KOPT-K1 (cell line): ENCODE data around the gene PPP3CA.
"Not testable (repeated sequence)": the region's sequence is repeated elsewhere in the genome, so short reads cannot be mapped to it uniquely, and the experiment has no call there.

Source experiments
- H3K27ac ChIP-seq: fragments of 200-600 bp; sonication (generic); 2 replicates; pipeline ENCODE4 v1.5.1; 2016; ENCODE audit warnings: antibody characterized with exemption, mild to moderate bottlenecking, low read depth, low read length; ENCODE audit not compliant: poor library complexity, severe bottlenecking
- H3K36me3 ChIP-seq: fragments of 200-600 bp; sonication (generic); 2 replicates; pipeline ENCODE4 v1.5.1; 2017; ENCODE audit warnings: antibody characterized with exemption, mild to moderate bottlenecking, low read length, moderate library complexity; ENCODE audit not compliant: insufficient read depth
- H3K9me3 ChIP-seq: fragments of 200-600 bp; sonication (generic); 2 replicates; pipeline ENCODE4 v1.5.1; 2017; ENCODE audit warnings: antibody characterized with exemption, low read length, mild to moderate bottlenecking; ENCODE audit not compliant: insufficient read depth, poor library complexity, severe bottlenecking

PPP3CA gene

DNA sequence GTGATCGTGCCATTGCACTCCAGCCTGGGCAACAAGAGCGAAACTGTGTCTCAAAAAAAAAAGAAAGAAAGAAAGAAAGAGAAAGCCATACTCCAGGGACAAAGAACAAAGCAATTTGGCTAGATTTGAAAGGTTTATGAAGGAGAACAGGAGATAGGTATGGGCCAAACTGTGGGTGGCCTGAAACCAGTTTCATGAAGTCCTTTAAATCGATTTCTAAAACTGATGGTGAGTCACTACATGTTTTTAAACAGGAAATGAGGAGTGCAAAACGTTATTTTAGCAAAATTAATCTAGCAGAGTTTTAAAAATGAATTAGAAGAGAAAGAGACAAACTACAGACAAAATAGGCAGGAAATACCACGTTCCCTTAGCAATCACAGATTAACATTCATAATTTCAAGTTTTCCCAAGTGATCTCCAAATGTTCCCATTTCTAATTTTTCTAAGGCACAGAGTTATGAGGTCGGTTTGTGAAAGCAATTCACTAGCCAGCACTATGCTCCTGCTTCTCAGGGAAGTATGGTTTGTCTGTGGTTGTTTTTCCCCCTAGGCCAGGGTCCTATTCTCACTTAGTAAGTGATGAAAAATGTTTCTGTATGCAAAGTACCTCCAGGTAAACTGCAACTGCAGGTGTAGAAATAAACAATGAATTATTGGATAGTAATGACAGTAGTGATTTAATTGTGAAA is 190.6 kb downstream of the PPP3CA start:
- Histone ChIP-seq H3K36me3 (no peaks in the 10 kb centered on the region), H3K9me3 (no peaks in the 10 kb centered on the region), H3K27ac (no peak overlapping the region)

DNA sequence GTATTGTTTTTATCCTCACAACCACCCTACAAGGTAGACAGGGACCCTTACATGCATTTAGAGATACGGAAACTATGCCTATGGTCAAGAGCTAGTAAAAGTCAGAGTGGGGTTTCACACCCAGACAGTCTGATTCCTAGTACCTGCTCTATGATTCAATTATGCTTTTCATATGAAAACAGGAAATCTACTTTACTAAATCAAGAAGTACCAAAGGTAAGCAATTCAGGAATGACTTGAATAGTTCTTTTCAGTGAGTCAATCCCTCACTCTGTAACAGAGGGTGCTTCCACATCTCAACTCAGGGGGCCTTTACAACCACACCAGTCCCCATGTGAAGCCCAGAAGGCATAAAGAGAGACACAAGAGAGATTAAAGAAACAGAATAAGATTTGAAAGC is 191.4 kb downstream of the PPP3CA start:
- Histone ChIP-seq H3K9me3 (no peaks in the 10 kb centered on the region), H3K27ac (no peak overlapping the region)

DNA sequence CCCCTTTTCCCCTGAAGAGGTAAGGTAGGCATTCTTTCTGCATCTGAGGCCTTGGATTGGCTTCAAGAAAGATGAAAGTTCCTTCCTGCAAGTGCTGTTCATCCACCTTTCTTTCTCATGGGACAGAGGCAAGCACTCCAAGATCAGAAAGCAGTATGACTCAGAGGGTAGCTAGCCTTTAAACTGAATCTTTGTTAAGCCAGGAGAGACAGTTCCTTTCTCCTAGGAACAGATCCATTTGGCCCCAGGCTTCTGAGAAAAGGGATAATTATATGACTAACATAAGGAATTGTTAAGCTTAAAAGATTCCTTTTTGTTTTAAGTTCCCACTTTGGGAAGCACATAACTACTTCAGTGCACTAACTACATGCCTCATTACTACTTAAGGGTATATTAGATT is 192.0 kb downstream of the PPP3CA start:
- Histone ChIP-seq H3K36me3 (no peaks in the 10 kb centered on the region), H3K27ac (no peak overlapping the region), H3K9me3 (no peaks in the 10 kb centered on the region)

More for the DNA sequence above, 191.4 kb downstream of the PPP3CA start:
- H3K36me3 ChIP-seq = no peaks in the 10 kb centered on the region

DNA sequence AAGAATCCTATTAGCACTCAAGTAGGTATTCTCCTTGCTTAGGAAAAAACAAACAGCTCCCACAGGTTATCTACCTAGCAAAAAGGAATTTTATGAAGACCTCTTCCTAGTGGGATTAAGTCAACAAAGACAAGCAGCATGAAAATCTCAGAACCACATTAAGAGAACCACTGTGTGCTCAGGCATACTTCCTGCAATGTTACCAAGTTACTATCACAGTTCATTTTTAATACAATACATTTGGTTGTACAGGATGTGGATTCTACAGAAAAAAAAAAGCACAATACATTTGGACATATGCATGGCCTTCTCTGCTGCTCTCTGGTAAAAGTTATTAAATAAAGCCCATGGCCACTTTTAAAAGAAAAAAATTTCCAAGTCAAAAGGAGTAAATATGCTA is 193.7 kb downstream of the PPP3CA start:
- Histone ChIP-seq H3K27ac (no peak overlapping the region), H3K36me3 (no peaks in the 10 kb centered on the region)

DNA sequence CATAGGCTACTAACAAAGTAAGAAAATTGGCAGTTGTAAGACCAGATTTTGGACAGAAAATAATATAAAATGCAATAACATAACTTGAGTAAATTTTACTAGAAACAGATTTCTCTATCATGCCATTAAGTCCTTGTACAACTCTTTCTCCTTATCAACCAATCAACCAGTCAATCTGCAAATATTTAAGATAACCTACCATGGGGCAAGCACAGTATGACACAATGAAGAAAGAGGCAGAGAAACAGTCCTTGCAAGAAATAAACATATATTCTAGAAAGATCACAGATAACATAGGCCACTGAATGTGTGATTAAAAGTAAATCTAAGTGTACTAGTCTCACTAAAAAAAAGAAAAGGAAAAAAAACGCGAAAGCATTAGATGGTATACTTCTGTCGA is 194.8 kb downstream of the PPP3CA start:
- no peak overlapping the region for H3K27ac ChIP-seq
- no peaks in the 10 kb centered on the region for H3K36me3 ChIP-seq
- H3K9me3 ChIP-seq = no peaks in the 10 kb centered on the region

More for the DNA sequence above, 193.7 kb downstream of the PPP3CA start:
- H3K9me3 ChIP-seq = no peaks in the 10 kb centered on the region

DNA sequence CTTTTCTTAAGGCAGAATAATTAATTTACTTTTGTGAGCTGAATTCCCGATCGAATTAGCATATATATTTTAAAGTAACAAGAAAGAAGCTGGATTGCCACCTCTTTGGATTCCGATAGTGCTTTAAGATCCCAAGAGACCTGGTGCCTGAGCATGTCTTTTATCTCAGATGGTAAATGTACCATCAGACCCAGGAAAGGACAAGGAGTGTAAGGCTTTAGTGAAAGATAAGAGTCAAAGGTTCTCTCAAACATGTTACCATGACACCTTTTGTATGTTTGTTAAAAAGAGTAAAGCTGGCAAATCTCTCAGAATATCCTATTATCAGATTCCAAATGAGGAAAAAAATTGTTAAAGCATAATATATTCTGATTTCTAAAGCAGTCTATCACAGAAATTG is 198.8 kb downstream of the PPP3CA start:
- H3K27ac ChIP-seq = no peak overlapping the region
- H3K9me3 ChIP-seq = no peaks in the 10 kb centered on the region
- no peaks in the 10 kb centered on the region for H3K36me3 ChIP-seq

DNA sequence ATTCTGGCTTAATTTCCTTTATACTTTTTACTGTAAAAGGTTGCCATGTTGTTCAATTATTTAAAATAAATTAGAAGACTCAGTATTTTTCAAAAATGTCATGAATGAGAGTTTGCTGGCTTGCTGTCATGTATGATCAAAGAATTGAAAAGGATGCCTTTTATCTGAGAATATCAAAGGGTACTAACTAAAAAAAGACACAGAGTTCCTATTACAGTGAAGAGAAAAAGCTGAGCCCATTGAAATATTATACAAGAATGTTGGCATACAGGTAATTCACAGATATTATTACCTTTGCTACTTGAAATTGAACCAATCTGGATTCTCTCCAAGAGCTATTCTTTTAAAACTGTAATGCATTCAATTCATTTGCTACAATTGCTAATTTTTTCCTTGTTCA is 200.0 kb downstream of the PPP3CA start:
- H3K27ac ChIP-seq = no peak overlapping the region
- no peaks in the 10 kb centered on the region for H3K36me3 ChIP-seq
- H3K9me3 ChIP-seq = no peaks in the 10 kb centered on the region

DNA sequence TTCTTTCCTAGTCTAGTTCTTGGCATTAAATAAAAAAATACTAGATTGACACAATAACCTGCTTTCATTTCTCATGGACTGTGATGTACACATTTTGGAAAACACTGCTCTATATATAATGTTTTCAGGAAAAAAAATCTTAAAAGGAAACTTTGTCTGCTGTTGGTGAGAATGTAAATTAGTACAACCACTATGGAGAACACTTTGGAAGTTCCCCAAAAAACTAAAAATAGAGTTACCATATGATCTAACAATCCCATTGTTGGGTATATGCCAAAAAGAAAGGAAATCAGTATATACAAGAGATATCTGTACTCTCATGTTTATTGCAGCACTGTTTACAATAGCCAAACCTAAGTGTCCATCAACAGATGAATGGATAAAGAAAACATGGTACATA is 202.3 kb downstream of the PPP3CA start:
- no peak overlapping the region for H3K27ac ChIP-seq
- H3K36me3 ChIP-seq = no peaks in the 10 kb centered on the region
- H3K9me3 ChIP-seq = no peaks in the 10 kb centered on the region

DNA sequence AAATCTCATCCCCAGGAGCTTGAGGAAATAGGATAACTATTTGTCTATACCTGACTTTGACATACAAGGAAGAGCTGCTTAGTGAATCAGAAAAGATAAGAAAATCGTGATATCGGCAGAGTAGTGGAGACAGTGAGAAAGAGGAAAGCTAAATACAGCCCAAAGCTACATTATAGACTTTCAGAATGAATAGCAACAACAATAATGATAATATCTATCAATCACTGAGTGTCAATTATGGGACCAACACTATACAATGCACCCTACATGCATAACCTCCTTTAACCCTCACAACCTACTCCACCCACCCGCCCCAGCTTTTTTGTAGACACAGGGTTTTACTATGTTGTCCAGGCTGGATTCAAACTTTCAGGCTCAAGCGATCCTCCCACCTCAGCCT is 205.1 kb downstream of the PPP3CA start:
- Histone ChIP-seq H3K27ac (no peak overlapping the region), H3K9me3 (no peaks in the 10 kb centered on the region), H3K36me3 (no peaks in the 10 kb centered on the region)

DNA sequence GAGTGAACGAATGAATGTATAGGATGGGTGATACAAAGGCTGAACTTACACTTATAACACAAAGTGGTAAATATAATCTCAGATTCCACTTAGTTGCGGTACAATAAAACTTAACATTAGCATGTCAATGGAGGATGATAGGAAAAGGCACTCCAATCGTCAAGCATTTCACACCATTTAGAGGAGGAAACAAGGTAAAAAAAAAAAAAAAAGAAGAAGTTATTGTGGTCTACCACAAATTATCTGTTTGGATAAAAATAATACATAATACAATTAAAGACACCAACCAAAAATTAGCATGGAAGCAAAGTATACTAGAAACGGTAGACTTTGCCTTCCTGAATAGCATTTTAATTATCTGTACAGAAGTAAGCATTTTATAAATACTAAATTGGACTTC is 205.5 kb downstream of the PPP3CA start:
- H3K27ac ChIP-seq = no peak overlapping the region
- H3K9me3 ChIP-seq = no peaks in the 10 kb centered on the region
- H3K36me3 ChIP-seq = no peaks in the 10 kb centered on the region

DNA sequence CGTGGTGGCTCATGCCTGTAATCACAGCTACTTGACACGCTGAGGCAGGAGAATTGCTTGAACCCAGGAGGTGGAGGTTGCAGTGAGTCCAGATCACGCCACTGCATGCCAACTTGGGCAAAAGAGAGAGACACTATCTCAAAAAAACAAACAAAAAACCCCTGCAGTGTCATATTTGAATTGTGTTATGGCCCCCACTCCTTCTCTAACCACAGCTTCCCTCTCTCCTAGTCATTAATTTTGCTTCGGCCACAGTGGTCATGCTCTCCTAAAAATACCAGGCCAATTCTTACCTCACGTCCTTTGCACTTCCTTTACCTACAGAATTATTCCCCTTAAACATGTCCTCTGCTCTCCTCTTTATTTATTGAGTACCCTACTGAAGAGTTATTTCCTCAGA is 206.1 kb downstream of the PPP3CA start:
- no peak overlapping the region for H3K27ac ChIP-seq
- H3K9me3 ChIP-seq = no peaks in the 10 kb centered on the region
- H3K36me3 ChIP-seq = no peaks in the 10 kb centered on the region

DNA sequence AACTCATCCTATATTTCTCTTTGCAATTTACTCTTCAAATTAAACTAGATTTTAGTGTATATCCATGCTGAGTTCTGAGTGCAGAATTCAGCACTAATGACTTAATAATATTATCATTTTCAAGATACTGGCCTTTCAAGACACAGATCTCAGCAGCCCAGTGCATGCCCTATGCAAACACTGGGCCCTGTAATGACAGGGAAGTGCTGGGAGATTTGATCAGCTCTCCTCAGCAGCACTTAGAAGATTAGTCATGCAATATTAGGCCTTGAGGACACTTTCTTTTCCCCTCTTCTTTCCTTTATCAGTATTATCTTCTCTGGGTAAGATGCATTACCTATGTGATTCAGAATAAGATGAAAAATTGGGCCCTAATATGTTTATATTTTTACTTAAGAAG is 207.1 kb downstream of the PPP3CA start:
- Histone ChIP-seq H3K36me3 (no peaks in the 10 kb centered on the region), H3K27ac (no peak overlapping the region), H3K9me3 (no peaks in the 10 kb centered on the region)

DNA sequence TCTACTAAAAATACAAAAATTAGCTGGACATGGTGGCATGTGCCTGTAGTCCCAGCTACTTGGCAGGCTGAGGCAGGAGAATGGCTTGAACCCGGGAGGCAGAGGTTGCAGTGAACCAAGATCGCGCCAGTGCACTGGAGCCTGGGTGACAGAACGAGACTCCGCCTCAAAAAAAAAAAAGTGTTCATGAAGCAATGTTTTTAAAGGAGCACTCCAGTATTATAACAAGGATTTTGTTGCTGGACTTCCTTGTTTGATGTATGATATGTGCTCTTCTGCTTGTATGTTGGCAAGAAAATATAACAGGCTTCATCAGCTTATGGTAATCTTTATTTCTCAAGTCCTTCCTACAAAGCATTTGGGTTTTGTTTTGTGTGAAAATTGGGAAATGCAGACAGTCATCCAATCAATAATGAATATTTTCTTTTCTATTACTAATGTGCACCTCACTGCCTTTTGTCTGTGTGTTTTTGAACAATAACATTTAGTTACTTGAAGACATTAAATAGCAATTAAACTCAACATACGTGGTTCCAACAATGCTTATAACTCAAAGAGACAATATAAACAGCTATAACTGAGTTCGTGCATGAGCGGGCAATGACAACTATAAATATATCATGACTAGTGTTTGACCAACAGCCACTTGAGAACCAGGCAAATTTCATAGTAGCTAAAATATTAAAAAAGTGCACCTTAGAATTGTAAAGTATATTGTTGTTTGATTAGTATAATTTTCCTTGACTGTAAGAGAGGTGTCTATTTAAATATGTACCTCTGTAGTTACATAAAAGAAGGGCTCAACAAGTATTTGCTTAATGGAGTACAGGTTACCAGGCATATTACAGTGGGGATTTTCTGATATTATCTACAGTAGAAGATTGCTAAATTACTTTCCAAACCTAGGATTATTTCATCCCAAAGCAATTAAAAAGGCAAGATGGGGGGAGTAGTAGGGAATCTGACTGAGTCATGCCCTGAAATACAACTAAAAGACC is 210.7 kb downstream of the PPP3CA start:
- Histone ChIP-seq H3K9me3 (no peaks in the 10 kb centered on the region), H3K27ac (no peak overlapping the region), H3K36me3 (no peaks in the 10 kb centered on the region)

DNA sequence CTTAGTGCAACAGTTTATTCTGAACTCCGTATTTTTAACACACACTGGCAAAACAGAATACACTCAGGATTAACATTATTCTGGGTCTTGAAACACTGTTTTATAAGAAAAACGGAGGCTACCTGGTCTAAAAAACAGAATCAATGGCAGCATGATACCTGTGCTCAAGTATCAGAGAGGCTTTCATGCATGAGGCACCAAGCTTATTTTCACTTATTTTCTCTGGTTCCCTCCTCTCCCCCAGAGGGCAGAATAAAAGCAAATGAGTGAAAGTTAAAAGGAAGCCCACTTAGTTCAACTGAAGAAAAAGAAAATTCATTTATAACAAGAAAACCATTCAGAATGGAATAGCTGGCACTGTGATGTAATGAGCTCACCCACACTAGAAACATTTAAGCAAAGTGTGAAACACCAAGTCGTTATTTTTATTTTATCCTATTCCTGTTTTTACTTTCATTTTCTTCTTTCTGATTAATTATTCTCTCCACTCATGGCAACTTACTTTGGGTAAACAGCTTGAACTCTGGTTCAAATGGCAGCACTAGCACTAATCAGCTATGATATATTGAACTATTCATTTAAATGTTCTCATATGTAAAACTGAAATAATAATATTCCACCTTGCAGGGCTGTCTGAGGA is 211.8 kb downstream of the PPP3CA start:
- H3K9me3 ChIP-seq = no peaks in the 10 kb centered on the region
- no peaks in the 10 kb centered on the region for H3K36me3 ChIP-seq
- H3K27ac ChIP-seq = no peak overlapping the region

DNA sequence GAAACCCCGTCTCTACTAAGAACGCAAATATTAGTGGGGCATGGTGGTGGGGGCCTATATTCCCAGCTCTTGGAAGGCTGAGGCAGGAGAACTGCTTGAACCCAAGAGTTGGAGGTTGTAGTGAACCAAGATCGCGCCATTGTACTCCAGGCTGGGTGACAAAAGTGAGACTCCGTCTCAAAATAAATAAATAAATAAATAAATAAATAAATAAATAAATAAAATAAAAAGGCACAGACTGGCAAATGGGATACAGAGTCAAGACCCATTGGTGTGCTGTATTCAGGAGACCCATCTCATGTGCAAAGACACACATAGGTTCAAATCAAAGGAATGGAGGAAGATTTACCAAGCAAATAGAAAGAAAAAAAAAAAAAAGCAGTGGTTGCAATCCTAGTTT is 216.3 kb downstream of the PPP3CA start:
- H3K36me3 ChIP-seq, H3K9me3 ChIP-seq, H3K27ac ChIP-seq: not testable (repeated sequence)
